RCC 7860 (cell line): Measurements from ENCODE around the gene STAB1.
"Not testable (repeated sequence)": the region's sequence is repeated elsewhere in the genome, so short reads cannot be mapped to it uniquely, and the experiment has no call there.

ENCODE experiments used
- DNase-seq: peaks from one replicate; pipeline ENCODE4 v3.0.0-alpha.2; 2015; ENCODE audit warnings: low spot score
- FAIRE-seq: peaks from 2 replicates; lab custom pipeline; 2012; peaks lifted over from hg19 to GRCh38; lab: Jason Lieb, UNC

STAB1 gene

DNA sequence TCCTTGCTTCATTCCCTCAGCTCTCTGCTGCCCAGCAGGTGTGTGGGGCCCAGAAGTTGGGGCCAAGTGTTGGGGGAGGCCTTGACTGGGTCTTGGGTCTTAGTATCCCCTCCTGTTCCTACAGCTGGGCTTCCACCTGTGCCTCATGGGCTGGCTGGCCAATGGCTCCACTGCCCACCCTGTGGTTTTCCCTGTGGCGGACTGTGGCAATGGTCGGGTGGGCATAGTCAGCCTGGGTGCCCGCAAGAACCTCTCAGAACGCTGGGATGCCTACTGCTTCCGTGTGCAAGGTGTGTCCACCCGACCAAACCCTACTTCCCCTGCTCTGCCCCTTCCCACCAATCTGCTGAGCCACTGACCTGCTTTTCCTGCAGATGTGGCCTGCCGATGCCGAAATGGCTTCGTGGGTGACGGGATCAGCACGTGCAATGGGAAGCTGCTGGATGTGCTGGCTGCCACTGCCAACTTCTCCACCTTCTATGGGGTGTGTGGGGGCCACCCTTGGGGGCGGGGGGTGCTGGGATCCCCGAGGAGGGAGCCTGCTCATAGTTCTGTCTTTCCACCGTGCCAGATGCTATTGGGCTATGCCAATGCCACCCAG is 27.6 kb downstream of the STAB1 start:
- FAIRE-seq (no peak), DNase-seq (no peak)

DNA sequence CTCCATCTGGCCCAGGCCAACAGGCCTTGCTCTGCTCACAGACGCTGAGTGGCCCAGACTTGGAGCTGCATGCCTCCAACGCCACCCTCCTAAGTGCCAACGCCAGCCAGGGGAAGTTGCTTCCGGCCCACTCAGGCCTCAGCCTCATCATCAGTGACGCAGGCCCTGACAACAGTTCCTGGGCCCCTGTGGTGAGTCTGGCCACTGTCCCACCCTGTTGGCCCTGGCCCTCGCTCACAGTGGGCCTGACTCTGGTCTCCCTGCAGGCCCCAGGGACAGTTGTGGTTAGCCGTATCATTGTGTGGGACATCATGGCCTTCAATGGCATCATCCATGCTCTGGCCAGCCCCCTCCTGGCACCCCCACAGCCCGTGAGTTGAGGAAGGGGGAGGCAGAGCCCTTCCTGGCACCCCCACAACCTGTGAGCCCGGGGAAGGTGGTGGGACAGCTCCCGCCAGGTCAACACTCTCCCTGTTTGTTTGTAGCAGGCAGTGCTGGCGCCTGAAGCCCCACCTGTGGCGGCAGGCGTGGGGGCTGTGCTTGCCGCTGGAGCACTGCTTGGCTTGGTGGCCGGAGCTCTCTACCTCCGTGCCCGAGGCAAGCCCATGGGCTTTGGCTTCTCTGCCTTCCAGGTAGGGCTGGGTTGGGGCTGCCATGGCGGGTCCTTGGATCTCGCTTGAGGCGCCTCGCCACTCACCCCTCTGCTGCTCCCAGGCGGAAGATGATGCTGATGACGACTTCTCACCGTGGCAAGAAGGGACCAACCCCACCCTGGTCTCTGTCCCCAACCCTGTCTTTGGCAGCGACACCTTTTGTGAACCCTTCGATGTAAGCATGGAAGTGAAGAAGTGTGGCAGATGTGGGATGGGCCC is 28.5 kb downstream of the STAB1 start:
- no peak for FAIRE-seq
- DNase-seq: no peak

DNA sequence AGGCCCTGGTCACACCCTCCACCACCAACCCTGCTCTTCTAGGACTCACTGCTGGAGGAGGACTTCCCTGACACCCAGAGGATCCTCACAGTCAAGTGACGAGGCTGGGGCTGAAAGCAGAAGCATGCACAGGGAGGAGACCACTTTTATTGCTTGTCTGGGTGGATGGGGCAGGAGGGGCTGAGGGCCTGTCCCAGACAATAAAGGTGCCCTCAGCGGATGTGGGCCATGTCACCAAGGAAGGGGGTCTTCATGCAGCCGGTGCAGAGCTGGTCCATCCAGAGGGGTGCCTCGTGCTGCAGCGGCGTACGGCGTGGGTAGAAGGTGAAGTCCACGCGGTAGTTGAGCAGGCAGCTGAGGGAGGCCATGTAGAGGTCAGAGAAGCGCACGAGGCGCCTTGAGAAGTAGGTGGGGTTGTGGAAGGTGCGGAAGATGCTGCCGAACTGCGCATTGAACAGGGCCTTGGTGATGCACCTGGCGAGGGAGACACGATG is 29.2 kb downstream of the STAB1 start:
- no peak for FAIRE-seq
- DNase-seq: no peak

DNA sequence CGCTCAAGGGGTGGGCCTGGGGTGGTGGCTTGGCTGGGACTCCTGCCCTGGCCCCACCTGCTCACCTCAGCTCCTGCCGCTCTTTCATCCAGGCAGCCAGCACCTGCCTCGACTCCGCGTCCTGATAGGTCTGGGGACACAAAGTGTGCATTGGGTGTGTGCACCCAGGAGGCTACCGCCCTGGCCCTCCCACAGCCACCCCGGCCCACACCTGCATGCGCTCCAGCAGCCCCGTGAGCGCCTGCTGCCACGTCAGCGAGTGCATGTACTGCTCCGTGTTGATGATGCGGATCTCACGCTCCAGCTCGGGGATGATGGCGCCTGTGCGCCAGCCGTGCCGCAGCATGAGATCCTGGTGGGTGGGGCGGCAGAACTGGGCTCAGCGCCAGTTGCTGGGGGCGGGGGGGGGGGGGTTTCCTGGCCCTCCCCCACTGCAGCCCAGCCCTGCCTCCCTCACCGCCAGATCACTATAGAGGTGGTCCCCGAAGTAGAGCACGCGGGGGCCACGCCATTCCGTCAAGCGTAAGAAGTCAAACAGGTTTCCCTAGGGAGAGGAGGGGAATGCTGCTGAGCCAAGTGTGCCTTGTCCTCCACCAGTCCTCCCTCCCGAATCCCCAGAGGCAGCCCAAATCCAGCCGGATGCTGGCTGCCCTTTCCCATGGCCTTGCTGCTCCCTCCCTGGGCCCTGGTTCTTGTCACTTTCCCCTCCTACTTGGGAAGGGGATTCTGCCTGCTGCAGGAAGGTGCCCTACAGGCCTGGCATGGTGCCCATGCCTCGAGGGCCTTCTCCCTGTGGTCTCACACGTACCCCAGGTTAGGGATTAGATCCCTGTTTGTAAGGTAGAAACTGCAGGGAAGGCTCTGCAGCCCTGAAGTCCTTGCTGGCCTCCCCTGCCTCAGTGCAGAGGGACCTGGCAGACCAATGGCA is 29.9 kb downstream of the STAB1 start:
- DNase-seq (no peak), FAIRE-seq (no peak)

DNA sequence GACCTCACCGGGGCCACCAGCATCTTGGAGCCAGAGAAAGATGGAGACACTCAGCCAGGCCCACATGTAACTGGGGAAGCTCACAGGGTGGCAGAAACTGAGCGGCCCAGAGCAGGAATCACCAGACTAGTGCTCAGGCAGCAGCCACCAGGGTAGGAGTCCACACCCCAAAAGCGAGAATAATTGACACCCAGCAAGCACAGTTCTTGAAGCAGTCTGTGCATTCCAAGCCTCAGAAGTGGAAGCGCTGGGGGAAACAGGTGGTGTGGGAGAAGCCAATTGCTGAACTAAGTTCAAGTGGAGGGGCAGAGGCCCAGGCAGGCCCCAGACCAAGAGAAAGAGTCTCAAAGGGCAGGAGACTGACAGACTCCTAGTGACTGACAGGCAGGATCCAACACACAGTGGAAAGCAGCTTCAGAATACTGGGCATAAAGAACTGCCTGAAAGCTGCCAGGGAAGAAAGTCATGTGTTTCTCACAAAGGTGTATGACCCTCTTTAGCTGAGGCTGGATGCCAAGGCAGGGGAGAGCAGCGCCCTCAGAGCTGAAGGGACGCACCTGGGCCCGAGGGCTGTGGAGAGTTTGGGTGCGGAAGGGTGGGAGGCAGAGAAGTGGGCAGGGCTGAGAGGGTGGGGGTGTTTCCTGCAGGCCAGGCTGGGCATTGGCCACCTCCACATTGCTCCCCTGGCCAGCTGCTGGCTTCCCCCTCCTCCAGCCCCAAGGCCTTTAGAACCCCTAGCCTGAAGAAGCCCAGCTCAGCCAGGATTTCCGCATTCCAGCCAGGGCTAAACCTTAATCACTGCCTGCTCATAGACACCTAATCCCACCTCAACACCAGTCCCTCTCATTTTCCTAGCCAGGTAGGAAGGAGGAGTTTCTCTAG is 30.8 kb downstream of the STAB1 start:
- no peak for DNase-seq
- FAIRE-seq: no peak

DNA sequence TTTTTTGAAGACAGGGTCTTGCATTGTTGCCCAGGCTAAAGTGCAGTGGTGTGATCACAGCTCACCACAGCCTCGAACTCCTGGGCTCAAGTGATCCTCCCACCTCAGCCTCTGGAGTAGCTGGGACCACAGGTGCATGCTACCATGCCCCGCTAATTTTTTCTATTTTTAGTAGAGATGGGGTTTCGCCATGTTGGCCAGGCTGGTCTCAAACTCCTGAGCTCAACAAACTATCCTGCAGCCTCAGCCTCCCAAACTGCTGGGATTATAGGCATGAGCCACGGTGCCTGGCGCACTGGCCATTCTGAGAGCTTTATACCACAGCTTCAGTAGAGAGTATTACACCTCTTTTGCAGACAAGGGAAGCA is 31.5 kb downstream of the STAB1 start:
- FAIRE-seq, DNase-seq: not testable (repeated sequence)

DNA sequence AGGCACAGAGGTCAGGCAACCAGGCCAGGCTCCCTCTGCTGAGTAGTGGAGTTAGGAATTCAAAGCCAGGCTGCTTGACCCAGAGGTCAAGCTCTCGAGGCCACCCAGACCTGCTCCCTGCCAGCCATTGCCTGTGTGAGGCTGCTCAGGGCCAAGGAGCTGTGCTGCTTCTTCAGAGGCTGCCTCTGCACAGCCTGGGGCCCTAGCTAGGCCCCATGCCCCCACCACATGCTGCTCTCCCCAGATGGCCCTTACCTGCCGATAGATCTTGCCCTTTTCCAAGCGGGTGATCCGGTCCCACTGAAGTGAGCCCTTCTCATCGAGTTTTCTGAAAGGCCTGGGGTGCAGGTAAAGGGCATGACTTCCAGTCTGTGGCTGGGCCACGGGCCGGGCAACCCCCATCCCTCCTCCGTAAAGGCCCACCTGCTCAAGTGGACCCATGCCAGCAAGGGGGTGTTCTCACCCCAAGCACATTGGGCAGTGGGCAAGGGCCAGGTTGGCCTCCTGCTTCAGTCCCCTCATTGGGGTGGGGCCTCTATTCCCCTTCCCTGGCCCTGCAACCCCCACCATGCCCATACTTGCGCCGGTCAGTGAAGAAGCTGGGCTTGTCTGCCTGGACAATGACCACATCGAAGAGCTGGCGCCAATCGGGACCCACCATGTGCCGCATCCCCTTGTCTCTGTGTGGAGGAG is 32.0 kb downstream of the STAB1 start:
- no peak for DNase-seq
- FAIRE-seq: no peak

DNA sequence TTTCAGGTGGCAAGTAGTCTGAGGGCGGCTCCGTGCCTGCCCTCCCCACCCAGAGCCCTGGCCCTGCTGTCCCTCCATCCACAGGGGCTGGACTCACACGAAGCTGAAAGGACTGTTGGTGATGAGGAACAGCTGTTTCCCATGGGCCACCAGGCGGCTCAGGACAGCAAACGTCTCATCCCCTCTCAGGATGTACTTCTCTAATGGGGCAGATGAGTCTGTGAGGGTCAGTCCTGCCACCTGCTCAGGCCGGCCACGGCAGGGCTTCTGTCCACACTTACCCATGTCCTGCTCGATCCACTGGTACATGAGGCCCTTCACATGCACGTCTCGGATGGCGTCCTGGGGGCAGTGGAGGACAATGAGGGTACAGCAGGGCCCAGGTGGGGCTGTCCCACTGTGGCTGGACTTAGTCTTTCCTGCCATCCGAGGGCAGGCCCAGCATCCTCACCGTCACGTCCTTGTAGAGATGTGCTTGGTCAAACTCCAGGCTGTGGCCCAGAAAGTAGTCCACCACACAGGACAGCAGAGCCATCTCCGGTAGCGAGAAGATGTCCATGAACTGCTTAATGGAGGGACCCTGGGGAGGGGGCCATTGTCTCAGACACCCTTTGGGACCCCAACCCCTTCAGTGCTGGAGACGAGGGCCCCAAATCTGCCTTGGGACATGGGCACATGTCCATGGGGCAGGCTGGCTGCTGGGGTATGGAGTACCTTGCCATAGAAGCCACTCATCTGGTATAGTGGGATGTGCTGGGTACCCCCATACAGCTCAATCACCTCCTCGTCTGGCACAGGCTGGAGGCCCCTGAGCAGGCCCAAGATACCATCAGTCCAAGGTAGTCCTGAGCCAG is 32.8 kb downstream of the STAB1 start:
- DNase-seq: no peak
- no peak for FAIRE-seq

DNA sequence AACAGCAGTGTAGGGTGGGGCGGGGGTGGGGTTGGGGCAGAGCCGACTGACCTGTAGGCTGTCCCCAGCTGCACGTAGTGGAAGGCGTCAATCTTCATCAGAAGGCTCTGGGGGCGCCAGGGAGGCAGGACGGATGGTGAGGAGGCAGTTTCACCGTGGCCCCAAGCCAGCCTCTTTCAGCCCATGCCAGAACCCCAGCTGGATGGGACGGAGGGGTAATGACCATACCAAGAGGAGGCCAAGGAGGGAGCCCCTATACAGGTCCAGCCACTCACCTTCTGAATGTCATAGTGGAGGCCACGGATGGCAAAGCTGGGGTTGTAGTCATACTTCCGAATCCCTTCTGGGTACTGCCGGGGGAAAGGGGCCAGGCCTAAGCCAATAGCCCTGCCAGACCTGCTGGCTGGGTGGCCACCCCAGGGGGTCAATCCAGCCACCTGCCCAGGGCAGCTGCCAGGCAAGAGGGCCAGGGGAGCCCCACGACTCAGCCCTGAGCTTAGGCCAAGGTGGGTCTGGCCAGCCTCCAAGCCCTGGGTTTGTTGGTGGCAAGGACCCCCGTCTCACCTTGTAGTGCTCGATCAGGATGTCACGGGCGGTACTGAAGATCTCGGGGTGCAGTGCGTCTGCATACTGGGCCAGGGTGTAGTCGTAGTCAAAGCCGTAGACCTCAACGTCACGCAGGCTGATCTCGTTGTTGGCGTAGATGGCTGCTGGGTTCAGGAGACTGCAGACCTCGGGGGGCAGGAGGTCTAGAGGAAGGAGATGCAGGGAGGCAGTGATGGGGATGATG is 33.6 kb downstream of the STAB1 start:
- DNase-seq: no peak
- no peak for FAIRE-seq

DNA sequence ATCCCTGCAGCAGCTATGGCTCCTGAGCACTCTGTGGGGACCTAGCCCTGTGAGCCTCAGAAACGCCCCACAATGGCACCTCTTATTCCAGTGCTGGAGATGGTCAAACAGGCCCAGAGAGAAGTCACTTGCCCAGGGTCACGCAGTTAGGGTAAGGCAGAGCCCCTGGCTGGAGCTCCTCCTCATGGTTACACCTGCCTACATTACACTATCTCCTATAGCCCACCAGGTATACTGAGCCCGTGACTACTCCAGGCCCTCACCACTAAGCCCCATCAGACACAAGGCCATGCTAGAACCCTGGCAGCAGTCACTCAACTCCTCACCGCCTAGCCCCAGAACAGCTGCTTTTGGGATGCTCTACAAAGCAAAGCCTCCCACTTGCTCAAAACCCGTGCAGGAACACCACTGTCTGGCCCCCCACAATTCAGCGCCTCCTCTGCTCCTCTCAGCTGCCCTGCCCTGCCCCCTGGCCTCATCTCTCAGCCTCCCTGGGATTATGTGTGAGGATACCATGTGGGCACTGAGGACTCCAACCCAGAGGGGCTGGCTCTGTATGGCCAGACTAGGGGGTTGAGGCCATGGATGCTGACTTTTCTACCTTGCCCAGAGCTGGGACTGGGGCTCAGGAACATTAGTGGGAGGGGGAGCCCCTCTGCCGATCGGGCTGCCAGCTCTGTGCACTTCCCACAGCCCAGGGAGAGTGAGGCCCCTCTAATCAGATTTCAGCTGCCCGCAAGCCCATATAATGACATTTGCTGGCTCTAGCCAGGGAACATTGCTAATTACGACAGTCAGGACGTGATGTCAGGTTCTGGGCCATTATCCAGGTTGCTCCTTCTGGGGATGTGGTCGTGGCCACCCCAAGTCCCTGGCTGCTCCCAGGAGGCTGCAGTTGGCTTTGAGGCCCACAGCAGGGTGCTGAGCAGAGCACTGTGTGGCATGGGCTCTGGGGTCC is 34.5 kb downstream of the STAB1 start:
- FAIRE-seq: no peak
- DNase-seq: no peak

DNA sequence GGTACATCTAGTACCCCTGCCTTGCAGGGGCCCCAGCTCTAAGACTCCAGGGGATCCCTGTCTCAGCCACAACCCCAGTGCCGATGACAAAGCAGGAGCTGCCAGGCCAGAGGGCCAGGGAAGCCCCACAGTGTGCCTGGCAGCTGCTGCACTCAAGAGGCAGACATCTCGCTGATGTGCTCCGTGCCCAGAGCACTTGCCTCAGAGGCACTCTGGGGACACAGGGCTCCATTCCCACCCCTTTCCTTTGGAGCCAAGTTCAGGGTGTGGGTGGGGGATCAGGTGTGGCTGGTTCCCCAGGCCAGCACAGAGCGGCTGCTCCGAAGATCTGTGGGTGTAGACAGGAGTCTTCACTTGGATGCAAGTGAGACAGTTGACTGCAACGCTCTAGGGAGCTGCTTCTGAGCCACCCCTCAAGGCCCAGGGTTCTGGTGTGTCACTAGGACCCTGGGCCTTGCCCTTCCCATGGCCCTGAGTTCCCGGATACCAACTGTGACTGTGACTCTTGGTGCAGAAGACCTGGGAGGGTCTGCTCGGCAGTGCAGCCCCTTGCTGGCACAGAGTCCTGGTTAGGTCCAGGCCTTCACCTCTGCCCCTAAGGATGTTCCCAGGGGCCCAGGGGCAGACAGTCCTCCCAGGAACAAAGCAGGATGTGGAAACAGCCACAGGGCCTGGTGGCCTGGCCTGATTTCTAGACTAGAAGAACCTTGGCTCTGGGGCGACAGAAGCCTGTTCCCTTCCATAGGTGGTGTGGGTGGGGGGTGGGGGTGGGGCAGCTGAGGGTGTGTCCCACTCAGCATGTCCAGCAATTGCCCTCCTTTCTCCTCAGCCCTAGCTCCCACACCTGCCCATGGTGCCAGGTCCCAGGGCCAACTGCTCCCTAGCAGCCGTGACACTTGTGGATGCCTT is 36.0 kb downstream of the STAB1 start:
- DNase-seq (no peak), FAIRE-seq (no peak)

DNA sequence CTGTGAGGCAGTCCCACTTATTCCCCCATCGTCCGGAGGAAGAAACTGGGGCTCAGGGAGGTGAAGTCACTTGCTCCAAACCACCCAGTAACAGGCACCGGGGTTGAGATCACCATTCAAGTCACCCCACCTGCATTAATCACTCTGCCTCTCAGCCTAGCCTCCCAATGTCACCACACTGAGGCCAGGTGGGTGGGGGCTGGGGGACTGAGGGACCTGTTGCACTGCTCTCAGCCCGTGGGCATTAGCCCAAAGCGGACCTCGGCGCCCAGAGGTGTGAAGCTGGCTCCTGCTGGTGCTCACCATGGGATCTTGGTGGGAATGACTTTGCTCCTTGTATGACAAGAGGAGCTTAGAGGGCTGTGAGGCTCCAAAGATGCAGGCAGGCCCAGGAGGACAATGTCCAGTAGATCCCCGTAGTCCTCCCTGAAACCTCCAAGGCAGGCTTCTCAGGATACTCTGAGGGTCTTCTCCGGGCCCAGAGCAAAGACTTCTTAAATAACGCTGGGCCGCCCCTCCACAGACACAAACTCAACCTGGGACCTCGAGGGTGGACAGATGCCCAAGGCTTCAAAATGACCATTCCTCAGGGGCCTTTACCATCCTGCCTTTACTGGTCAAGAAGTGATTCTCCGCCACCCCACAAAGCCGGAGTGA is 36.9 kb downstream of the STAB1 start:
- no peak for DNase-seq
- FAIRE-seq: no peak

DNA sequence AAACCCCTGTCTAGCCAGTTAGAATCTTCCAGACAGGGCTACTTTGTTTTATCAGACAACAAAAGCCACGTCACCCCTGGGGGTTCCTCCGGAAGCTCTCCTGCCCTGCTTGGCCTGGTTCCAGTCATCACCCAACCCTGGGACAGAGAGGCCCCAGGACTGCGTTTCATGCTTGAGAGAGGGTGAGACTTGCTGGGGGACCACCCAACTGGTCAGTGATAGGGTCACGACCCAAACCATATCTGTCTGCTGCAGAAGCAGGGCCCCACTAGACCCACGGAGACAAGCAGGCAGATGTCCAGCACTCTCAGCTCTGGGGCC is 37.3 kb downstream of the STAB1 start:
- DNase-seq: peak; percentile 39
- no peak for FAIRE-seq

DNA sequence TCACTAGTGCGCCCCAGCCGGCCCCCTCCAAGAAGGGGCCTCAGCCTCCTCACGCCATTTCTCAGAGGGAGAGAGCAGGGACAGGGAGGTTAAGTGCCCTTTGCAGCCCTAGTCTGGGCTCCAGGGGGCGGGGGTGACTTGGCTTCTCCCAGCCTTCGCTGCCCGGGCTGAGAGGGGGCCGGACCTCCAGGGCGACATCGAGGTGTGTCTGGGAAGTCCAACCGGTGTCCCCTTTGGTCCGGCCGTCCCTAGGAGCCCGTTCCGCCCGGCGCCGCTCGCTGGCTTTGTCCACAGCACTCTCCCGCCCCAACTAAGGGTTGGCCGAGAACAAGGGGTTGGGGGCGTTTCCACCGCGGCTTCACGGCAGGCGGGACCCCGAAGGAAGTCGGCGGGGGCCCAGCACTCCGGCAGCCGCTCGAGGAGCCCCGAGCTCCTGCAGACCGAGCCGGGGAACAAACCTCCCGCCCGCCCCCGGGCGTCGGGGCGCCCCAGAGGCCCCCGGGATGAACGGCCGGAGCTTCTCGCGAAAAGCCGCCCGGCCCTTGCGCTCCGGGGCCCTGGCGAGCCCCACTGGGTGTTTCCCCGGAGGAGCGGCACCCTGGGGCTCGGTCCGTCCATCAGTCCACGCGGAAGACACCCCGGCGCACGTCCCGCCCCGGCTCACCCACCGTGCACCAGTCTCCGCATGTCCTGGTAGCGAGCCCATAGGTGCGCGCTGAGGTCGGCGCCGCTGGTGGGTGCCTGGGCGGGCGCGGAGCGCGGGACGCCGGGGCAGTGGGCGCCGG is 37.9 kb downstream of the STAB1 start:
- DNase-seq: no peak

More for the DNA sequence above, 37.9 kb downstream of the STAB1 start:
- FAIRE-seq: no peak
